B cell (primary cell): ENCODE results near the gene OGDH. TPM values are rescaled to one million over a fixed set of nuclear protein-coding genes. Genes with fewer than 3 reads are reported as not detected.

Experiments used
- ATAC-seq: fragments of 200-7000 bp; cut with Tn5 transposase; one replicate; pipeline ENCODE4 v1.10.0; 2021; ENCODE audit warnings: low read depth, mild to moderate bottlenecking, moderate number of reproducible peaks, moderate library complexity
- CTCF ChIA-PET: fragments of 350-600 bp; sonication (Branson Sonifier 250); formaldehyde crosslinking; loops from one replicate; lab custom pipeline; 2021; ENCODE audit warnings: antibody characterized with exemption, inconsistent platforms; lab: Charles Lee
- POLR2A ChIA-PET: fragments of 350-600 bp; sonication (Branson Sonifier 250); formaldehyde crosslinking; loops from one replicate; lab custom pipeline; 2021; ENCODE audit warnings: antibody characterized with exemption; lab: Charles Lee
- DNase-seq: peaks from one replicate; pipeline ENCODE4 v3.0.0; 2013
- H2AFZ ChIP-seq: 2 replicates; pipeline ENCODE4 v1.6.1; 2012; ENCODE audit warnings: mild to moderate bottlenecking, low read depth, low read length; ENCODE audit not compliant: insufficient read depth, poor library complexity, severe bottlenecking
- H3K27ac ChIP-seq, 2 donors: 1 replicate in 1 of 2; 2 replicates in 1 of 2; pipeline ENCODE4 v1.5.1; 2012 to 2013; ENCODE audit warnings: low read length in 2 of 2, mild to moderate bottlenecking in 2 of 2, moderate library complexity in 1 of 2
- H3K27me3 ChIP-seq, 4 experiments: fragments of 200-600 bp in 1 of 4; sonication (generic) in 1 of 4; replicated peaks in 1 of 4; 1 replicate in 2 of 4; 2 replicates in 2 of 4; pipeline versions ENCODE4 v1.6.1 to v1.7.0; 2013 to 2016; ENCODE audit warnings: low read length in 3 of 4, mild to moderate bottlenecking in 2 of 4, mixed read lengths in 1 of 4, moderate library complexity in 1 of 4; ENCODE audit not compliant: insufficient read depth in 4 of 4, control insufficient read depth in 3 of 4; ENCODE audit errors: control extremely low read depth in 1 of 4
- H3K36me3 ChIP-seq, 2 experiments: replicated peaks in 1 of 2; 1 replicate in 1 of 2; 2 replicates in 1 of 2; pipeline versions ENCODE4 v1.6.1 to v1.7.1; 2013; ENCODE audit warnings: low read length in 1 of 2; ENCODE audit not compliant: insufficient read depth in 2 of 2, control insufficient read depth in 1 of 2; ENCODE audit errors: control extremely low read depth in 1 of 2, extremely low read depth in 1 of 2
- H3K4me1 ChIP-seq, 2 donors: fragments of 200-600 bp in 1 of 2; sonication (generic) in 1 of 2; 1 replicate in 1 of 2; 2 replicates in 1 of 2; pipeline versions ENCODE4 v1.5.1 to v1.6.1; 2013 to 2017; ENCODE audit warnings: low read length in 2 of 2; ENCODE audit not compliant: control insufficient read depth in 2 of 2, insufficient read depth in 2 of 2
- H3K4me2 ChIP-seq: replicated peaks from 2 replicates; pipeline ENCODE3; 2012; ENCODE audit warnings: mild to moderate bottlenecking, low read depth, low read length; ENCODE audit not compliant: poor library complexity, severe bottlenecking
- H3K4me3 ChIP-seq, 5 experiments: fragments of 200-600 bp in 1 of 5; sonication (generic) in 1 of 5; 1 replicate in 3 of 5; 2 replicates in 2 of 5; pipeline versions ENCODE4 v1.5.1 to v1.7.0; 2011 to 2016; ENCODE audit warnings: low read length in 4 of 5, mild to moderate bottlenecking in 4 of 5, low read depth in 2 of 5, control low read depth in 1 of 5, moderate library complexity in 1 of 5; ENCODE audit not compliant: insufficient read depth in 1 of 5; ENCODE audit errors: control extremely low read depth in 1 of 5, extremely low read depth in 1 of 5
- H3K79me2 ChIP-seq: fragments of 200-600 bp; sonication (generic); one replicate; pipeline ENCODE4 v1.6.0; 2016; ENCODE audit warnings: low read length; ENCODE audit not compliant: control insufficient read depth, insufficient read depth
- H3K9ac ChIP-seq: fragments of 200-600 bp; sonication (generic); 2 replicates; pipeline ENCODE4 v1.6.1; 2017; ENCODE audit warnings: mild to moderate bottlenecking, low read length, moderate library complexity
- H3K9me3 ChIP-seq, 3 donors: one replicate each; pipeline versions ENCODE4 v1.6.1 to v1.7.1; 2013; ENCODE audit warnings: low read length in 2 of 3; ENCODE audit not compliant: control insufficient read depth in 2 of 3, insufficient read depth in 1 of 3; ENCODE audit errors: control extremely low read depth in 1 of 3
- H4K20me1 ChIP-seq: 2 replicates; pipeline ENCODE4 v1.6.0; 2012; ENCODE audit warnings: mild to moderate bottlenecking, low read length; ENCODE audit not compliant: insufficient read depth, control insufficient read depth, poor library complexity, severe bottlenecking
- H3K27ac Mint-ChIP-seq: one replicate; pipeline ENCODE4 v1.8.0; 2021; ENCODE audit warnings: mixed read lengths
- H3K27me3 Mint-ChIP-seq: one replicate; pipeline ENCODE4 v1.8.0; 2021; ENCODE audit warnings: mixed read lengths
- H3K4me1 Mint-ChIP-seq: one replicate; pipeline ENCODE4 v1.8.0; 2021; ENCODE audit warnings: mixed read lengths
- H3K4me3 Mint-ChIP-seq: one replicate; pipeline ENCODE4 v1.8.0; 2021; ENCODE audit warnings: mixed read lengths
- H3K9me3 Mint-ChIP-seq: one replicate; pipeline ENCODE4 v1.8.0; 2022; ENCODE audit warnings: mixed read lengths; ENCODE audit not compliant: insufficient read depth
- EZH2 ChIP-seq: IDR thresholded peaks from 2 replicates; pipeline ENCODE4 v1.6.1; 2012; ENCODE audit warnings: borderline replicate concordance, low read depth, mild to moderate bottlenecking, moderate library complexity, low read length; ENCODE audit not compliant: insufficient read depth, poor library complexity, severe bottlenecking
- WGBS: methylation state at CpG from one replicate; pipeline ENCODE4 v1.1.5; 2013; ENCODE audit warnings: missing lambda C conversion rate; ENCODE audit not compliant: insufficient coverage; 5-methylcytosine and 5-hydroxymethylcytosine counted together
- intact Hi-C: fragments of 100-400 bp; cut with micrococcal nuclease; formaldehyde crosslinking; loops from one replicate; pipeline ENCODE4 v1.10.0; 2022
- polyA plus RNA-seq: library from polyadenylated mRNA; depleted of rRNA; stranded (reverse); fragments of >200 nt; gene quantifications from 2 replicates; pipeline ENCODE4 v1.2.3, GENCODE V29; 2012
- total RNA-seq, 2 donors: library from RNA; stranded (reverse); fragments of 120-200 nt in 1 of 2; gene quantifications; 1 replicate in 1 of 2; 2 replicates in 1 of 2; pipeline versions ENCODE4 v1.2.3 to v1.2.4, GENCODE V29; 2013 to 2022
- TF ChIP-seq, protein P1 (sequence below): fragments of 200-600 bp; IDR thresholded peaks from one replicate; pipeline ENCODE4 v1.8.0; 2022; ENCODE audit warnings: antibody characterized with exemption, mild to moderate bottlenecking

The OGDH gene
- total and polyA plus RNA-seq, 2 donors (not counting 1 experiment from before 2014, with no cell fraction given) = 42.6 to 80.2 TPM

DNA sequence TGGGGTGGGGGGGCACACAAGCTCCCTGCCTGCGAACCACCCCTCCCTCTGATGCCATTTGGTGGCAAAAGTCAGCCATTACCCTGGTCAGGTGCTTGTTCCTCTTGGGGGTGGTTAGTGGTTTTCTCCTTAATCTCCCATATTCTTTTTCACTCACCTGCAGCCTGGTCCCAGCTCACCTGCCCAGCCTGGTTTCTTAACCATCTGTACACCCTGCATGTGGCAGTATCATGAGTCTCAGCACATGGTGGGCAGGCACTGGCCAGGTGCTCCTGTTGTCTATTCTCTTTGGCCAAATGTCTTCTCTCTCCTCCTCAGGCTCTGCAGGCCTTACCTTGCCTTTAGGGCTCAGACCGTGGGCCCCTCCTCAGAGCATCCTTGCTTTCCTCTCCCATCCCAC, 30.5 kb downstream of the OGDH start:
- CTCF ChIA-PET = interaction anchor here (1.5 to 4.5 kb wide), 3 partner anchors 30 to 499 kb away, joined by 7 to 25 read pairs (median 12); partner anchors contain the start of genes H2AZ2 and OGDH
- peak overlapping the region; percentile 76 for H3K27ac Mint-ChIP-seq
- H3K4me1 ChIP-seq = peaks cover 64 to 88% of the 10 kb centered on the region in 2 donors
- H3K27ac ChIP-seq = peak overlapping the region; percentile 83 to 93
- no peak overlapping the region for H3K9ac ChIP-seq
- H3K36me3 ChIP-seq = no peaks in the 10 kb centered on the region
- no peak overlapping the region for H3K4me3 Mint-ChIP-seq
- DNase-seq = no peak
- no peak for ATAC-seq
- no peak for TF ChIP-seq EZH2
- TF ChIP-seq, protein P1, sequence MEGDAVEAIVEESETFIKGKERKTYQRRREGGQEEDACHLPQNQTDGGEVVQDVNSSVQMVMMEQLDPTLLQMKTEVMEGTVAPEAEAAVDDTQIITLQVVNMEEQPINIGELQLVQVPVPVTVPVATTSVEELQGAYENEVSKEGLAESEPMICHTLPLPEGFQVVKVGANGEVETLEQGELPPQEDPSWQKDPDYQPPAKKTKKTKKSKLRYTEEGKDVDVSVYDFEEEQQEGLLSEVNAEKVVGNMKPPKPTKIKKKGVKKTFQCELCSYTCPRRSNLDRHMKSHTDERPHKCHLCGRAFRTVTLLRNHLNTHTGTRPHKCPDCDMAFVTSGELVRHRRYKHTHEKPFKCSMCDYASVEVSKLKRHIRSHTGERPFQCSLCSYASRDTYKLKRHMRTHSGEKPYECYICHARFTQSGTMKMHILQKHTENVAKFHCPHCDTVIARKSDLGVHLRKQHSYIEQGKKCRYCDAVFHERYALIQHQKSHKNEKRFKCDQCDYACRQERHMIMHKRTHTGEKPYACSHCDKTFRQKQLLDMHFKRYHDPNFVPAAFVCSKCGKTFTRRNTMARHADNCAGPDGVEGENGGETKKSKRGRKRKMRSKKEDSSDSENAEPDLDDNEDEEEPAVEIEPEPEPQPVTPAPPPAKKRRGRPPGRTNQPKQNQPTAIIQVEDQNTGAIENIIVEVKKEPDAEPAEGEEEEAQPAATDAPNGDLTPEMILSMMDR = no peak
- no peaks in the 10 kb centered on the region for H4K20me1 ChIP-seq
- H3K4me1 Mint-ChIP-seq = peaks cover 75% of the 10 kb centered on the region
- POLR2A ChIA-PET = interaction anchor here (0.6 to 2.7 kb wide), 2 partner anchors 55 to 135 kb away, joined by 5 to 9 read pairs; partner anchors contain the start of gene TMED4
- H3K4me2 ChIP-seq = no peak overlapping the region
- H3K27me3 ChIP-seq = no peaks in the 10 kb centered on the region
- H3K4me3 ChIP-seq = no peak overlapping the region
- no peaks in the 10 kb centered on the region for H3K9me3 ChIP-seq
- no CpG with 5 or more reads among the region's 2 CpGs for WGBS
- no peak overlapping the region for H2AFZ ChIP-seq
- peaks cover 12% of the 10 kb centered on the region for H3K79me2 ChIP-seq
- no peaks in the 10 kb centered on the region for H3K27me3 Mint-ChIP-seq
- H3K9me3 Mint-ChIP-seq = no peaks in the 10 kb centered on the region
- intact Hi-C loops = no loop called here
